LNCaP clone FGC (cell line): Measurements from ENCODE around the gene CCDC60.
A peak's percentile ranks its signal among the peaks of the same experiment; 100 is the strongest.
"Not testable (repeated sequence)": the region's sequence is repeated elsewhere in the genome, so short reads cannot be mapped to it uniquely, and the experiment has no call there.

ENCODE experiments used
- DNase-seq: peaks from one replicate; pipeline ENCODE4 v3.0.0-alpha.2; 2011; ENCODE audit warnings: low read depth
- H3K4me3 ChIP-seq: 2 replicates; pipeline ENCODE4 v1.5.1; 2011; ENCODE audit warnings: mild to moderate bottlenecking, low read depth, low read length, control low read depth
- TF ChIP-seq, protein P1 (sequence below): IDR thresholded peaks from 2 replicates; pipeline ENCODE4 v1.5.1; 2012; ENCODE audit warnings: mild to moderate bottlenecking; ENCODE audit not compliant: control insufficient read depth, insufficient read depth; ENCODE audit errors: extremely low read depth

CCDC60 gene

DNA sequence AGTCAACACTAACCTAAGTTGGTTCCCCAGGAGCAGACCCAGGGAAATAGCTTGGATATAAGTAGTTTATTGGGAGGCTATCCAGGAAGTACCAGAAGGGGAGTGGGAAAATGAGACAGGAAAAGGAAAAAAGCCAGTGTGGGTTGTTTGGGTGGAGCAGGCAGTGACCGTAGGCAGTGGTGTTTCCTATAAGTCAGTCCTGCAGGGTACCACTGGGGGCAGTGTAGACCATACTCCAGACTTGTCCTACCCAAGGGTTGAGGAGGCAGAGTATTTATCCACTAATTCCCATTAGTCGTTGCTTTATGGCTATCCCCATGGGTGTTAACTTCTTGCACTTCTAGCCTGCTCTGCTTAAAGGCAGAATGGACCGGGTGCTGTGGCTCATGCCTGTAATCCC, 6.4 kb upstream of the CCDC60 start:
- no peak overlapping the region for H3K4me3 ChIP-seq
- no peak for DNase-seq
- TF ChIP-seq, protein P1, sequence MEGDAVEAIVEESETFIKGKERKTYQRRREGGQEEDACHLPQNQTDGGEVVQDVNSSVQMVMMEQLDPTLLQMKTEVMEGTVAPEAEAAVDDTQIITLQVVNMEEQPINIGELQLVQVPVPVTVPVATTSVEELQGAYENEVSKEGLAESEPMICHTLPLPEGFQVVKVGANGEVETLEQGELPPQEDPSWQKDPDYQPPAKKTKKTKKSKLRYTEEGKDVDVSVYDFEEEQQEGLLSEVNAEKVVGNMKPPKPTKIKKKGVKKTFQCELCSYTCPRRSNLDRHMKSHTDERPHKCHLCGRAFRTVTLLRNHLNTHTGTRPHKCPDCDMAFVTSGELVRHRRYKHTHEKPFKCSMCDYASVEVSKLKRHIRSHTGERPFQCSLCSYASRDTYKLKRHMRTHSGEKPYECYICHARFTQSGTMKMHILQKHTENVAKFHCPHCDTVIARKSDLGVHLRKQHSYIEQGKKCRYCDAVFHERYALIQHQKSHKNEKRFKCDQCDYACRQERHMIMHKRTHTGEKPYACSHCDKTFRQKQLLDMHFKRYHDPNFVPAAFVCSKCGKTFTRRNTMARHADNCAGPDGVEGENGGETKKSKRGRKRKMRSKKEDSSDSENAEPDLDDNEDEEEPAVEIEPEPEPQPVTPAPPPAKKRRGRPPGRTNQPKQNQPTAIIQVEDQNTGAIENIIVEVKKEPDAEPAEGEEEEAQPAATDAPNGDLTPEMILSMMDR: peak; percentile 52; the same call in 1 of the 2 replicates

DNA sequence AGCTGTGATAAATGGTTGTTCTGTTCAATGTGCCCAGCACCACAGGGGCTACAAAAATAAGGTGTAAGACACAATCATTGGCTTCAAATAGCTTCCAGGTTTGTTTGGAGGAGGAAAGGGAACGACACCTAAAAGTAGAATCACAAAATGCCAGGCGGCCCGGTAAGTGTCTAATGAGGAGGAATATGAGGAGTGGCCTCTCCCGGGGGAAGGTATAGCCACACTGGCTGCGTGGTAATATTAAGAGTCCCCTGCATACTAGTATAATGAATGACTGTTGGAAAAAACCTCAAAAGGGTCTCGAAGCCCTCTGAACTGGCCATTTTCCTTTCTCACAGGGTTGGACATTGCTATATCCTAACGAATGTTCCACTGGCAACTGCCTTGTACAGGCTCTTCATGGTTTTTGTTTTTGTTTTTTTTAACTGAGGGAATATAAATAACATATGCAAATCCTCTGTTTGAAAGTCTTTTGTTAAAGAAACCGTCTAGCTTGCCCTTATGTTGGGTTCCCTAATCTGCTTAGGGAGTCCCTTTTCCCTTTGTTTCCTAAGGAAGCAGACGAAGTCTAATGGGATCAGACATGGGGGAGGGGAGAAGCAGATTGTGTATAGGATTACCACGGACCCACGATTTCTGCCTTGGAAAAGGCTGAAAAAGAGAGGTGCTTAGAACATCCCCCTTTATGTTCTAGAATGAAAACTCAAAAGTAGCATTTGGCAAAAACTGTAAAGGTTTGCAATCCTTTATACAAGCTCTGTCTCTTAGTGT, 4.2 kb downstream of the CCDC60 start:
- no peak for DNase-seq
- TF ChIP-seq, protein P1: no peak
- no peak overlapping the region for H3K4me3 ChIP-seq

DNA sequence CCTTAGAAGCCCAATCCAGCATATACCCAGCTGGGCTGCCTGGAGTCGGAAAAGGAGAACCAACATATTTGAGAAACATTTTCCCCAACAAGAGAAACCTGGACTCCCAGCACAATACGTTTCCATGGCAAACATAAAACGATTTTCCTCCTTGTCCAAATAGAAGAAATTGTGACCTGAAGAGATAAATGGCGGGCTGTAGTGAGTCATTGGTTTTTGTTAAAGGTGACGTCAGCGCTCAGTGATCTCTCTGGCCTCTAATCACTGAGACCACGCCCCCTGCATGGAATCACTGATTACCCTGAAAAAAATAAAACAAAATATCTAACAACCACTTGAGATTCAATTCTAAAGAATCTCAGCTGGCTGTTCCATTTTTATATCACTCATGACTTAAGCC, 6.0 kb downstream of the CCDC60 start:
- H3K4me3 ChIP-seq: no peak overlapping the region
- DNase-seq: no peak
- TF ChIP-seq, protein P1: no peak

DNA sequence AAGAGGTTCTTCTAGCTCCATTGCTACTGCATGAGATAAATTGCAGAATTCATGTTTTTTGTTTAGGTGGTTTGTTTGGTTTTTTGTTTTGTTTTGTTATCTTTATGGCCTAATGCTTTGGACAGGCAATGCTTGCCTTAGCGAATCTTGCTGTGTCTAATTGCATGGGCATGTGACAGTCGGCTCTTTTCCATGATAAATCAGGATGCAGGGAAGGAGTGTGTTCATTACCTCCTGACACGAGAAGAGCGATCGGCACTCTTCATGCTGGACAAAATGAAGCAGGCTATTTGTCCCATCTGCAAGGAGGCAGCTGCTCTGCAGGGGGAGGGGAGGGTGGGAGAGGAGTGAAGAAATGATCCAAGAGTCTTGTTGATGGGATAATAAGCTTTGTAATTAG, 6.5 kb downstream of the CCDC60 start:
- no peak for DNase-seq
- TF ChIP-seq, protein P1: no peak
- H3K4me3 ChIP-seq: no peak overlapping the region

DNA sequence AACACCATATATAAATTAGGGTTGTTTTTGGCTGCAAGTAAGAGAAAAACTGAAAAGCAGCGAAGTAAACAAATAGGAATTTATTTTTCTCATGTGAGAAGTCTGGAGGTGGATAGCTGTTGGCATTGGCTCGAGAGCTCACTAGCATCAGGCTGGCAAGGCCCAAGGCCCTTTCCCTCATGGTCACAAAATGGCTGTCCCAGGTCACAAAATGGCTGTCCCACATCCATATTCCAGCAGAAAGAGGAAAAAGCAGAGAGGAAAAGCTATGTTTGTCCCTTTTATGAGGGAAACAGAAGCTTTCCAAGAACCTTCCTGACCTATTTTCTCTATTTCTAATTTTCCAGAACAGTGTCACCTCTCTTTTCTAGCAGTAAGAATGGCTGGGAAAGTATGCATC, 7.5 kb downstream of the CCDC60 start:
- TF ChIP-seq, protein P1: no peak
- no peak overlapping the region for H3K4me3 ChIP-seq
- no peak for DNase-seq

DNA sequence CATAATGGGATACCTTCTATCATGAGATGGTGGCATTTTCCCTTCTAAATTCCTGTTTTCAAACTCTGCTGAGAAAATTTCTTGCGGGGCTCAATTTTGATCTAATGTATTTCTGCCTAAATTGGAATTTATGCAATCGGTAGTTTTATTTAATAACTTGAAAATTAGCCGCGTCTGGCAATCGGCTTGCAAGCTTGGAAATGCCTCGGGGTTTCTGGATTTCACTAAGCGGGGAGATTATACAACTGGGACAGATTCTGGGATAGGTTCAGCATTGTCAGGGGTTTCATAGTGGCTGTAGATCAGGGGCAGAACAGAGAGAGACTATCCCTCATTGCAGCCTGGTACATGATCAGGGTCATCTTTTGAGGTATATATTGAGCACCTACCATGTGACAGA, 8.6 kb downstream of the CCDC60 start:
- DNase-seq: no peak
- TF ChIP-seq, protein P1: no peak
- H3K4me3 ChIP-seq: no peak overlapping the region

DNA sequence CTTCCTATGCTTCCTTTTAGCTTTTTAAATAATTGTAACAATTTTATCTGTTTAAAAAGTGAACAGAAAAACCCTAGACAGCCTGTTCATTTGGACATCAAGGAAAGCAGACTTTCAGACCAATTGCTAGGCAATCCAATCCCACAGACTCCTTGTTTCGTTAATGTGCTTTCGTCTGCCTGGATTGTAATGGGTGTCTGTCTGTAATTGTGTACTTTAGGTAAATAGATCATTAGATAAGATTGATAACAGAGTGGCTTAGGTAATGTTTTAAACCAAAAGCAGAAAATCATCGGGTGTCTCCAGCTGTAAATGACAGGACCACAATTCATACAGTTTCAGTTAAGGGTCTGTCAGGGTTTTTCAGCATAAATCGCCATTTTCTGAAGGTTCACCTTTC, 19.6 kb downstream of the CCDC60 start:
- DNase-seq: peak; percentile 22
- TF ChIP-seq, protein P1: no peak
- H3K4me3 ChIP-seq: peak overlapping the region; percentile 21

DNA sequence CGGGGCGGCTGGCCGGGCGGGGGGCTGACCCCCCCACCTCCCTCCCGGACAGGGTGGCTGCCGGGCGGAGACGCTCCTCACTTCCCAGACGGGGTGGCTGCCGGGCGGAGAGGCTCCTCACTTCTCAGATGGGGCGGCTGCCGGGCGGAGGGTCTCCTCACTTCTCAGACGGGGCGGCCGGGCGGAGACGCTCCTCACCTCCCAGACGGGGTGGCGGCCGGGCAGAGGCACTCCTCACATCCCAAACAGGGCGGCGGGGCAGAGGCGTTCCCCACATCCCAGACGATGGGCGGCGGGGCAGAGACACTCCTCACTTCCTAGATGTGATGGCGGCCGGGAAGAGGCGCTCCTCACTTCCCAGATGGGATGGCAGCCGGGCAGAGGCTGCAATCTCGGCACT, 25.8 kb downstream of the CCDC60 start:
- DNase-seq, H3K4me3 ChIP-seq: not testable (repeated sequence)
